OCI-LY1 (cell line): ENCODE results near the gene IGF2BP2.

ENCODE experiments used
- H2AFZ ChIP-seq: fragments of 200-600 bp; sonication (generic), shearing (Covaris generic); 2 replicates; pipeline ENCODE4 v1.6.0; 2014; ENCODE audit warnings: antibody characterized with exemption, mild to moderate bottlenecking, low read length
- H3F3A ChIP-seq: fragments of 200-600 bp; sonication (generic), shearing (Covaris generic); 2 replicates; pipeline ENCODE4 v1.6.0; 2014; ENCODE audit warnings: mild to moderate bottlenecking, antibody characterized with exemption, low read length, moderate library complexity; ENCODE audit not compliant: insufficient read depth
- H3K27ac ChIP-seq: fragments of 200-600 bp; sonication (generic); 2 replicates; pipeline ENCODE4 v1.5.1; 2014; ENCODE audit warnings: low read length, mixed run types, mild to moderate bottlenecking, low read depth; ENCODE audit not compliant: poor library complexity, severe bottlenecking
- H3K27me3 ChIP-seq: fragments of 200-600 bp; sonication (generic); 2 replicates; pipeline ENCODE4 v1.6.0; 2014; ENCODE audit warnings: antibody characterized with exemption, mild to moderate bottlenecking, low read length, moderate library complexity; ENCODE audit not compliant: insufficient read depth
- H3K36me3 ChIP-seq: fragments of 200-600 bp; sonication (generic); 2 replicates; pipeline ENCODE4 v1.6.1; 2014; ENCODE audit warnings: mild to moderate bottlenecking, antibody characterized with exemption, low read length, moderate library complexity, mixed read lengths; ENCODE audit not compliant: insufficient read depth
- H3K4me1 ChIP-seq: fragments of 200-600 bp; sonication (generic); 2 replicates; pipeline ENCODE4 v1.5.1; 2014; ENCODE audit warnings: mild to moderate bottlenecking, low read length, moderate library complexity; ENCODE audit not compliant: insufficient read depth, severe bottlenecking
- H3K4me2 ChIP-seq: fragments of 200-600 bp; sonication (generic), shearing (Covaris generic); 2 replicates; pipeline ENCODE4 v1.6.1; 2014; ENCODE audit warnings: low read length
- H3K4me3 ChIP-seq: fragments of 200-600 bp; sonication (generic); 2 replicates; pipeline ENCODE4 v1.5.1; 2014; ENCODE audit warnings: low read length, low read depth, mild to moderate bottlenecking, mixed read lengths; ENCODE audit not compliant: poor library complexity, severe bottlenecking
- H3K79me2 ChIP-seq: fragments of 200-600 bp; shearing (Covaris generic); 2 replicates; pipeline ENCODE4 v1.6.1; 2016; ENCODE audit warnings: mixed run types, low read length, mixed read lengths; ENCODE audit not compliant: insufficient read depth
- H3K9ac ChIP-seq: fragments of 200-600 bp; sonication (generic), shearing (Covaris generic); 2 replicates; pipeline ENCODE4 v1.6.1; 2014; ENCODE audit warnings: mild to moderate bottlenecking, low read length, mixed read lengths
- H3K9me2 ChIP-seq: fragments of 200-600 bp; sonication (generic), shearing (Covaris generic); 2 replicates; pipeline ENCODE4 v1.6.1; 2014; ENCODE audit warnings: low read depth, mild to moderate bottlenecking, low read length, mixed read lengths
- H3K9me3 ChIP-seq: fragments of 200-600 bp; shearing (Covaris generic); 2 replicates; pipeline ENCODE4 v1.6.1; 2014; ENCODE audit warnings: low read length, mixed read lengths
- H4K20me1 ChIP-seq: fragments of 200-600 bp; sonication (generic), shearing (Covaris generic); 2 replicates; pipeline ENCODE4 v1.6.0; 2016; ENCODE audit warnings: mild to moderate bottlenecking, low read length; ENCODE audit not compliant: insufficient read depth
- CTCF ChIP-seq: fragments of 200-600 bp; sonication (generic), shearing (Covaris generic); IDR thresholded peaks from 2 replicates; pipeline ENCODE4 v1.5.1; 2017; ENCODE audit warnings: mild to moderate bottlenecking, antibody characterized with exemption, low read length, moderate library complexity, mixed read lengths
- EZH2 ChIP-seq: fragments of 200-600 bp; sonication (generic), shearing (Covaris generic); IDR thresholded peaks from 2 replicates; pipeline ENCODE4 v1.8.0; 2017; ENCODE audit warnings: borderline replicate concordance, mixed run types, mild to moderate bottlenecking, antibody characterized with exemption, low read length, moderate library complexity, mixed read lengths

The IGF2BP2 gene

GRCh38 chr3:185623939-185624665, 200.7 kb downstream of the IGF2BP2 start:
- H3K9me2 ChIP-seq = no peaks in the 10 kb centered on the region
- H3F3A ChIP-seq = no peaks in the 10 kb centered on the region
- H3K9ac ChIP-seq = no peak overlapping the region
- H2AFZ ChIP-seq = no peak overlapping the region
- H3K4me2 ChIP-seq = no peak overlapping the region
- no peaks in the 10 kb centered on the region for H4K20me1 ChIP-seq
- no peaks in the 10 kb centered on the region for H3K9me3 ChIP-seq
- H3K36me3 ChIP-seq = peaks cover 69% of the 10 kb centered on the region
- no peaks in the 10 kb centered on the region for H3K4me1 ChIP-seq
- H3K4me3 ChIP-seq = no peak overlapping the region
- H3K27me3 ChIP-seq = no peaks in the 10 kb centered on the region
- no peak for TF ChIP-seq EZH2
- TF ChIP-seq CTCF = no peak
- no peak overlapping the region for H3K27ac ChIP-seq
- no peaks in the 10 kb centered on the region for H3K79me2 ChIP-seq

DNA sequence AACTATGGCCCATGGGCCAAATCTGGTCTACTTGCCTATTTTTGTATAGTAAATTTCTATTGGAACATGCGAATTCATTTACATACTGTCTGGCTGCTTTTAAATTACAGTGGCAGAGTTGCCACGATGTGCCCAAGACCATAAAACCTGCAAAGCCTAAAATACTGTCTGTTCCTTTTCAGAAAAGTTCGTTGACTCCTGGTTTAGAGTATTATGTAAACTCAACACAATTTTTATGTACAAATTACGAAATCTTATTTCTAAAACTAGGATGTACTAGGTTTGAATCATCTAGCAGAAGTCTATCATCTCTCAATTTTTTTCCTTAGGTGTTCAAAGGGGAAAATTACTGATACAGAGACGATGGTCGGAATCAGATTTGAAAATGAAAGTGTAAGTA, 211.8 kb downstream of the IGF2BP2 start:
- H3K4me1 ChIP-seq = no peaks in the 10 kb centered on the region
- no peak overlapping the region for H3K4me3 ChIP-seq
- no peak overlapping the region for H3K9ac ChIP-seq
- H3K9me3 ChIP-seq = no peaks in the 10 kb centered on the region
- H3K36me3 ChIP-seq = peaks cover 85% of the 10 kb centered on the region
- TF ChIP-seq EZH2 = no peak
- no peak for TF ChIP-seq CTCF
- no peak overlapping the region for H3K4me2 ChIP-seq
- H3F3A ChIP-seq = no peaks in the 10 kb centered on the region
- H4K20me1 ChIP-seq = no peaks in the 10 kb centered on the region
- no peak overlapping the region for H2AFZ ChIP-seq
- H3K27me3 ChIP-seq = no peaks in the 10 kb centered on the region
- no peak overlapping the region for H3K27ac ChIP-seq
- no peaks in the 10 kb centered on the region for H3K9me2 ChIP-seq
- H3K79me2 ChIP-seq = no peaks in the 10 kb centered on the region

DNA sequence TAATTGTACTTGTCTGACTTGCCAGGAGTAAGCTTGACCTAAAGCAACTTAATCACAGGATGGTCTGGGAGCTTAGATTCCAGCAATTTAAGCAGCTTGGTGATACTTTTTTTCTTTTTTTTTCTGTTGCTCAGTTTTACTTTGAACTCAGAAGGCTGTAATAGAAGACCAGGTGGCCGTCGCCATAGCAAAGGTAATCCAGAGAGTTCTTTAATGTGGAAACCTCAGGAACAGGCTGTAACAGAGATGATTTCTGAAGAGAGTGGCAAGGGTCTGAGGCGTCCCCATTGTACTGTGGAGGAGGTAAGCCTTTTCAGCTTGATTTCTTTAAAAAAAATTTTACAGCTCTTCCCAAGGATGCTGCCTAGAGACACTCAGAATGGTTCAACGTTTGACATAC, 218.6 kb downstream of the IGF2BP2 start:
- no peaks in the 10 kb centered on the region for H4K20me1 ChIP-seq
- H3K4me2 ChIP-seq = no peak overlapping the region
- TF ChIP-seq CTCF (no peak), EZH2 (no peak)
- no peaks in the 10 kb centered on the region for H3F3A ChIP-seq
- H3K4me1 ChIP-seq = no peaks in the 10 kb centered on the region
- H3K36me3 ChIP-seq = peaks cover 85% of the 10 kb centered on the region
- H3K27ac ChIP-seq = no peak overlapping the region
- no peaks in the 10 kb centered on the region for H3K9me3 ChIP-seq
- H2AFZ ChIP-seq = no peak overlapping the region
- H3K9me2 ChIP-seq = no peaks in the 10 kb centered on the region
- H3K4me3 ChIP-seq = no peak overlapping the region
- no peaks in the 10 kb centered on the region for H3K79me2 ChIP-seq
- H3K27me3 ChIP-seq = no peaks in the 10 kb centered on the region
- H3K9ac ChIP-seq = no peak overlapping the region
